ENCODE measurements around the gene GLI2. TPM values are rescaled to one million over a fixed set of nuclear protein-coding genes. Genes with fewer than 3 reads are reported as not detected.
A peak's percentile ranks its signal among the peaks of the same experiment; 100 is the strongest.

GLI2 gene
- total and polyA plus RNA-seq, 12 donors = 0.37 to 1.7 (median 1.0) TPM

- Histone ChIP-seq H3K9me3 (no peaks in the 10 kb centered on the region), H3K36me3 (no peaks in the 10 kb centered on the region), H3K4me1 (peaks cover 2 to 25% (median 10%) of the 10 kb centered on the region in 9 donors), H3K27ac (peak overlapping the region in 9 of 10 donors; percentile 44 to 87 (median 76)), H3K27me3 (peaks cover 0 to 98% (median 94%) of the 10 kb centered on the region in 7 donors), H3K4me3 (peak overlapping the region; percentile 38 to 62 (median 58))
- intact Hi-C loops (cut with DNase I) = loop anchor here in 5 of 10 donors (2.0 to 10.0 kb wide), 4 partner anchors 128 to 336 kb away; no protein-coding TSS in a partner anchor
- TF ChIP-seq CTCF (IDR thresholded peaks at IDR 0.05) = no peak
- DNase-seq (peak; percentile 40 to 48), ATAC-seq (peak; percentile 47 to 73 (median 66))
- 0 to 1% methylated on average over 46 to 48 of the region's 48 CpGs for WGBS, 2 donors
These were observed 1.1 kb downstream of the GLI2 start for GRCh38 chr2:120736624-120737339.

GRCh38 chr2:120737340-120738101, 1.9 kb downstream of the GLI2 start:
- no peak for DNase-seq
- intact Hi-C loops (cut with DNase I) = loop anchor here in 5 of 10 donors (2.0 to 10.0 kb wide), 4 partner anchors 127 to 335 kb away; no protein-coding TSS in a partner anchor
- Histone ChIP-seq H3K4me3 (peak overlapping the region; percentile 32 to 62 (median 58)), H3K27ac (peak overlapping the region in 7 of 10 donors; percentile 71 to 87 (median 78)), H3K4me1 (peaks cover 2 to 27% (median 12%) of the 10 kb centered on the region in 9 donors), H3K9me3 (no peaks in the 10 kb centered on the region), H3K36me3 (no peaks in the 10 kb centered on the region), H3K27me3 (peaks cover 0 to 100% (median 96%) of the 10 kb centered on the region in 7 donors)
- no peak for TF ChIP-seq CTCF (IDR thresholded peaks at IDR 0.05)
- peak in 3 of 8 donors; percentile 3 to 9 (median 9) for ATAC-seq
- 11 to 12% methylated on average over 37 of the region's 37 CpGs for WGBS, 2 donors

GRCh38 chr2:120738117-120738516, 2.4 kb downstream of the GLI2 start:
- Histone ChIP-seq H3K4me3 (peak overlapping the region in 5 of 10 donors; percentile 58 to 62 (median 61)), H3K27me3 (peaks cover 3 to 100% (median 96%) of the 10 kb centered on the region in 7 donors), H3K36me3 (no peaks in the 10 kb centered on the region), H3K4me1 (peaks cover 2 to 27% (median 12%) of the 10 kb centered on the region in 9 donors), H3K9me3 (no peaks in the 10 kb centered on the region), H3K27ac (peak overlapping the region in 5 of 10 donors; percentile 44 to 87 (median 78))
- no peak for ATAC-seq
- TF ChIP-seq CTCF (IDR thresholded peaks at IDR 0.05) = no peak
- 68 to 74% methylated on average over 7 of the region's 7 CpGs for WGBS, 2 donors
- no peak for DNase-seq
- intact Hi-C loops (cut with DNase I) = loop anchor here in 5 of 10 donors (10.0 kb wide), 3 partner anchors 127 to 217 kb away; no protein-coding TSS in a partner anchor

All from heart right ventricle (tissue), 16 donors.